HG02970 (cell line): ENCODE data around the gene PLCE1.

ENCODE experiments used
- ATAC-seq: cut with Tn5 transposase; IDR thresholded peaks from one replicate; pipeline ENCODE4 v1.9.1; 2021; ENCODE audit warnings: mild to moderate bottlenecking, moderate library complexity, moderate number of reproducible peaks; ENCODE audit not compliant: unreplicated experiment, low FRiP score

PLCE1 gene

GRCh38 chr10:93992400-93993030 is 1.2 kb upstream of the PLCE1 start:
- ATAC-seq: no peak

GRCh38 chr10:93993414-93993781 is 333 bp upstream of the PLCE1 start:
- no peak for ATAC-seq

- no peak for ATAC-seq
These were observed 689 bp downstream of the PLCE1 start for GRCh38 chr10:93994438-93994801.

DNA sequence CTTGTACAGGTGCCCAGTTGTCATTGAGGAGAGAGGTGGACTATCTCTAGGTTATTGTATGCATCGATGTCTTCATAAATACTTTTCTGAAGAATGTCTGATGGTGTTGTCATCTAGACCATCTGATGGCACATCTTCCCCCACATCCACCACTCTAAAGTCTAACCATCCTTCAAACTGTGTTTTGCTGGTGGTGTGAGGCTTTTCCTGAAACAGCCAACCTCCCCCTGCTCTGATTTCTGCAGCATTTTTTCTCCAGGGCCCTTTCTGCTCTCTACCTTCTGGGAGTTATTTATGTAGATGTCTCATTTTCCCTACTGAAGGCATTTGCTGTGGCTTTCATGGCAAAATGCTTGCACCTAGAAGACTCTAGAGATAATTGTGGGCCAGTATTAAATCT is 1.5 kb downstream of the PLCE1 start:
- no peak for ATAC-seq

- no peak for ATAC-seq
These were observed 2.0 kb downstream of the PLCE1 start for GRCh38 chr10:93995598-93996271.

DNA sequence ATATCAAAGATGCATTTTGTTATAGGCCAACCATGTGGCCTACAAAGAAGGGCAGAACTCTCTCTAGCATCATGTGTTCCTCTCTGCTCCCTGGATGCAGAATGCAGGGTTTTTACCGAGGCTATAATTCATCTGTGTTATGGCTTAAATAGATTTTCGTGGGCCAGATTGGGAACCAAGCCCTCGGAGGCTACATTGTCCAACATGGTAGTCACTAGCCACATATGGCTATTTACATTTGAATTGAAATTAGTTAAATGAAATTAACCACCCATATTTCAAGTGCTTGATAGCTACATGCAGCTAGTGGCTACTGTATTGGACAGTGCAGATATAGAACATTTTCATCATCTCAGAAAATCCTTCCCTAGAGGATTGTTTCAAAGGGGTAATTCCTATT is 2.8 kb downstream of the PLCE1 start:
- no peak for ATAC-seq

- ATAC-seq: no peak
These were observed 3.8 kb downstream of the PLCE1 start for GRCh38 chr10:93997546-93997945.

GRCh38 chr10:93999401-93999851 is 5.7 kb downstream of the PLCE1 start:
- no peak for ATAC-seq

GRCh38 chr10:94000638-94001415 is 7.1 kb downstream of the PLCE1 start:
- no peak for ATAC-seq

DNA sequence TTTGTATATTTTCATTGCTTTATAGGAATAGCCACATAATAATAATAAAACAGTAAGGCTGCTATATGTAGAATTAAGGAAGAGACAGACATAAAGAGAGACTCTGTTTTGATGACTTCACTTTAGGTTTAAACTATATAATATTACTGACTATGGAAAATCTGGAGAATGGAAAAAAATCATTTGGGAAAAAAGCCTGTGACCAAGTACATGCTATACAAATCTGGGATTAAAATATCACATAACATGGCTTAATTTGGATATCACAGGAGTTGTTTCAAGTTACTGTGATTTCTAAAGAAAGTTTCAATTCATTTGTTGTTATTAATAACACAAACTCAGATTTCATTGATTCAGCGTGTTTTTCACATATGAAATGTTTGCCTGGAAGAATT is 7.7 kb downstream of the PLCE1 start:
- ATAC-seq: no peak

DNA sequence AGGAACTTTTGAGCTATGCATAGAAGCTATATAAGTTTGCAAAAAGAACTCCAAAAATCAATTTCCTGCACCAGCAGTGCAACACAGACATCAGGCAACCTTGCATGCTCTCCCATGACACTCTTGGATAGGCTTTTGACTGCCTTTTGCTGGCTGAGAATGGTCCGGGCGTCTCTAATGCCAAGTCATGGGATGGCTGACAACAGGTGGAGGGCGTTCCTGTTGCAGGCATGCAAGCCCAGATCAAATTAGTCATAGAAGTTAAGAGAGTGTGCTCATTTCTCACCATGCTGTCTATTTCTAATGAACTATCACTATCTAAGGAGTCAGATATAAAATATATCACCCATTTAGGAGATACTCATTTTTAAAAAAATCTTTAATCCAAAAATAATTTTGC is 8.4 kb downstream of the PLCE1 start:
- ATAC-seq: no peak

- no peak for ATAC-seq
These were observed 9.8 kb downstream of the PLCE1 start for GRCh38 chr10:94003488-94003887.

DNA sequence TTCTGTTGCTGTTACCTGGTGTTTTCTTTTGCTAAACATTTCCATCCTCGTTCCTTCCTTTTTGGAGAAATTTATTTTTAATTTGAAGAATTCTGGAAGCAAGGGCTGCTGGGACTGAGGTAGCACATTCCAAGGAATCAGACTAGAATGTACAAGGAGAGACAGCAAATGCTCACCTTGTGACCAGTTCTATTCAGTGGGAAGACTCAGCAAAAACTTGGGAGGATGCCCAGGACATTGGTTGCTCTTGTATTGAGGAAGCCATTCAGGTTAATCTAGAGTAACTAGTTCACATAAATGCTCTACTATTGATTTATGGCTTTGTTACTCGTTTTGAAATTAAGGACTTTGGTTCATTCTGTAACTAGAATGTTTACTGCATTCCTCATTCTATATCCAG is 11.3 kb downstream of the PLCE1 start:
- ATAC-seq: no peak

- no peak for ATAC-seq
These were observed 13.1 kb downstream of the PLCE1 start for GRCh38 chr10:94006591-94007550.

GRCh38 chr10:94008526-94008925 is 14.8 kb downstream of the PLCE1 start:
- no peak for ATAC-seq

DNA sequence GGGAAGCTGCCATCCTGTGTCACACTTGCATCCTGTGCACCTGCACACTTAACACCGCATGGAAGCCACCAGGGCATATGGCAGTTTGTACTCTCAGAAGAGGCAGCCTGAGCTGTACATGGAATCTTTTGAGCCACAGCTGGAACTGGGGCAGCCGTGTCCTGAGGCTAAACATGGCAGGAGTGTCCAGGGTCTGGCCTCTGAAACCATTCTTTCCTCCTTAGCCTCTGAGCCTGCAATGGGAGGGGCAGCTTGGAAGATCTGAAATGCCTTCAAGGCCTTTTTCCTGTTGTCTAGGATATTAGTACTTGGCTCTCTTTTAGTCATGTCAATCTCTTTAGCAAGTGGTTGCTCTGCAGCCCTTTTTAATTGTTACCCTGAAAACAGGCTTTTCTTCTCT is 16.4 kb downstream of the PLCE1 start:
- no peak for ATAC-seq

DNA sequence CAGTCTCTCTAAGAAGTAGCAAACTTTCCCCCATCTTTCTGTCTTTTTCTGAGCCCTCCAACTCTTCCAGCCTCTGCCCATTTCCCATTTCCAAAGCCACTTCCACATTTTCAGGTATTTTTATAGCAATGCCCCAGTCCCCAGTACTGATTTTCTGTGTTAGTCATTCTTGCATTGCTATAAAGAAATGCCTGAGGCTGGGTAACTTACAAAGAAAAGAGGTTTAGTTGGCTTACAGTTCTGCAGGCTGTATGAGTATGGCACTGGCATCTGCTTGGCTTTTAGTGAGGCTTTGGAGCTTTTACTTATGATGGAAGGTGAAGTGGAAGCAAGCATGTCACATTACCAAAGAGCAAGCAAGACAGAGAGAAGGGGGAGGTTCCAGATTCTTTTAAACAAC is 17.2 kb downstream of the PLCE1 start:
- no peak for ATAC-seq

DNA sequence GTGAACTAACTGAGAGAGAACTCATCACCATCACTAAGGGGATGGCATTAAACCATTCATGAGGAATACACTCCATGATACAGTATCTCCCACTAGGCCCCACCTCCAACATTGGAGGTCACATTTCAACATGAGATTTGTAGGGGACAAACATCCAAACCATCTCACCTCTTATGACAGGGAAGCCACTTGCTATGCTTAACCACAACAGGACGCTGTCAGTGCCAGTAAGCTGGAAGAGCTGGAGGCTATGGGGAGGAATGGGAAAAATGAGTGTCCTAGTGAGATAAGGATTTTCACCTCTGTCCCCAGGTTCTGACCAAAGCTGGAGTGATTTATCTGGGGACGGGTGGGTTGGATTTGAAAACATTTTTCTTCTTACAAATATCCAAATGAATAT is 17.6 kb downstream of the PLCE1 start:
- no peak for ATAC-seq

DNA sequence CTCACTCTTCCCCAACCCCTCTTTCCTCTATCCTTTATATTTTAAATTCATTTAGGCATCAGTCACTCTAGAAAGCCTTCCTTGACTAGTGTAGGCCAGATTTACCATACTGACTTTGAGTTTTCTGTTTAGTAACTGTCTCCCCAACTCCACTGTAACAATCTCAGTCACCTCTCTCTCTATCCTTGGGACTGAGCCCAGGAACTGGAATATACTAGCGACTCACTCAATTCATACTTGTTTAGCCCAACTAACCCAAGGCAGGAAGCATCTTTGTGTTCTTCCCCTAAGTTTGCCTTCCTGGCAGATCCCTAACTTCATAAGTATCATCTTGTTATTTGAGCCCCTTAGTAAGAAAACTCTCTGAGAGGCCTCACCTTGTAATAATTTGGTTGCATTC is 19.1 kb downstream of the PLCE1 start:
- no peak for ATAC-seq

DNA sequence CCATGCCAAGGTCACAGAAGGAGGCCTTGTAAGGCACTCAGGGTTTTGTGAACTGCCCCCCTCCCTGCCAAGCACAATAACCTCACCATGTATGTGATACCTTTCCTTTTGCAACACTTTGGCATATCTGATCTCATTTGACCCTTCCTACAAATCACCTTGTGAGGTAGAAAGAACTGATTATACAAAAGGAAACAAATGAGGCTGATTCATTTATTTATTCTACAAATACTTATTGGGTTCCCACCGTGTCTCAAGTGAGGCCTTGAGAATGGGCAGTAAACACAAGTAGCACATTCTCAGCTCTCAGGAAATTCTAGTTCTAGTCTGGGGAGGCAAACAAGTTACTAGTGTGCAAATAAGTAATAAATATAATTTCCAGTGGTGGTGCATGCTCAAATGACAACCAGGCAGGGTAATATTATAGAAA is 19.6 kb downstream of the PLCE1 start:
- ATAC-seq: no peak

DNA sequence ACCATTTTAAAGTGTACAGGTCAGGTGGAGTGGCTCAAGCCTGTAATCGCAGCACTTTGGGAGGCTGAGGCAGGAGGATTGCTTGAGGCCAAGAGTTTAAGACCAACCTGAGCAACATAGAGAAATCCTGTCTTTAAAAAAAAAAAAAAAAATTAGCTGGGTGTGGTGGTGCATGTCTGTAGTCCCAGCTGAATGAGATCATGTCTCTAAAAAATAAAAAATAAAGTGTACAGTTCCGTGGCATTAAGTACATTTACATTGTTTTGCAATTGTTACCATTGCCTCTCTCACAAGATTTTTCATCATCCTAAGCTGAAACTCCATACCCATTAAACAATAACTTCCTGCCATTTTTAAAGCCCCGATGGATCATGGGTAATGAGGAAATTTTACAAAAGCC is 20.6 kb downstream of the PLCE1 start:
- no peak for ATAC-seq
